HG02588 (cell line): ENCODE measurements around the gene PICALM.
"Not testable (repeated sequence)": the region's sequence is repeated elsewhere in the genome, so short reads cannot be mapped to it uniquely, and the experiment has no call there.

Experiments
- ATAC-seq: cut with Tn5 transposase; IDR thresholded peaks from one replicate; pipeline ENCODE4 v1.9.1; 2021; ENCODE audit warnings: mild to moderate bottlenecking, moderate library complexity; ENCODE audit not compliant: unreplicated experiment

PICALM gene

GRCh38 chr11:85947431-85948272 is 121.2 kb downstream of the PICALM start:
- no peak for ATAC-seq

GRCh38 chr11:85946221-85946620 is 122.7 kb downstream of the PICALM start:
- no peak for ATAC-seq

- no peak for ATAC-seq
Measured at GRCh38 chr11:85945788-85946187, 123.1 kb downstream of the PICALM start.

GRCh38 chr11:85945296-85945695 is 123.6 kb downstream of the PICALM start:
- ATAC-seq: no peak

GRCh38 chr11:85941380-85941973 is 127.4 kb downstream of the PICALM start:
- no peak for ATAC-seq

GRCh38 chr11:85939099-85940015 is 129.5 kb downstream of the PICALM start:
- ATAC-seq: no peak

GRCh38 chr11:85937835-85938234 is 131.0 kb downstream of the PICALM start:
- ATAC-seq: no peak

GRCh38 chr11:85935751-85936150 is 133.1 kb downstream of the PICALM start:
- ATAC-seq: no peak

GRCh38 chr11:85934596-85935169 is 134.2 kb downstream of the PICALM start:
- ATAC-seq: no peak

- no peak for ATAC-seq
Measured at GRCh38 chr11:85930879-85931366, 138.0 kb downstream of the PICALM start.

- not testable (repeated sequence) for ATAC-seq
Measured at GRCh38 chr11:85926653-85927214, 142.2 kb downstream of the PICALM start.

- ATAC-seq: no peak
Measured at GRCh38 chr11:85923455-85923854, 145.4 kb downstream of the PICALM start.

GRCh38 chr11:85922367-85922766 is 146.5 kb downstream of the PICALM start:
- peak; percentile 85 for ATAC-seq

- ATAC-seq: no peak
Measured at GRCh38 chr11:85918910-85919794, 149.7 kb downstream of the PICALM start.

- no peak for ATAC-seq
Measured at GRCh38 chr11:85914425-85914824, 154.5 kb downstream of the PICALM start.

GRCh38 chr11:85913513-85913912 is 155.4 kb downstream of the PICALM start:
- ATAC-seq: no peak

GRCh38 chr11:85912414-85912813 is 156.5 kb downstream of the PICALM start:
- no peak for ATAC-seq
